GM19372 (cell line): ENCODE data around the gene RABL6.
A peak's percentile ranks its signal among the peaks of the same experiment; 100 is the strongest.
"Not testable (repeated sequence)": the region's sequence is repeated elsewhere in the genome, so short reads cannot be mapped to it uniquely, and the experiment has no call there.

Experiments
- ATAC-seq: cut with Tn5 transposase; IDR thresholded peaks from one replicate; pipeline ENCODE4 v1.9.1; 2021; ENCODE audit warnings: mild to moderate bottlenecking, low read depth, moderate library complexity; ENCODE audit not compliant: unreplicated experiment

Gene RABL6

GRCh38 chr9:136831720-136832104 is 24.0 kb downstream of the RABL6 start:
- ATAC-seq, result no peak

- no peak for ATAC-seq
Observed at GRCh38 chr9:136832581-136832980, 24.8 kb downstream of the RABL6 start.

GRCh38 chr9:136833381-136834048 is 25.8 kb downstream of the RABL6 start:
- not testable (repeated sequence) for ATAC-seq

GRCh38 chr9:136835162-136835931 is 27.6 kb downstream of the RABL6 start:
- no peak for ATAC-seq

- ATAC-seq, result no peak
Observed at GRCh38 chr9:136835932-136836904, 28.5 kb downstream of the RABL6 start.

- no peak for ATAC-seq
Observed at GRCh38 chr9:136837146-136837855, 29.6 kb downstream of the RABL6 start.

- ATAC-seq, result not testable (repeated sequence)
Observed at GRCh38 chr9:136837856-136838277, 30.1 kb downstream of the RABL6 start.

- no peak for ATAC-seq
Observed at GRCh38 chr9:136838314-136839228, 30.8 kb downstream of the RABL6 start.

GRCh38 chr9:136839229-136840139 is 31.7 kb downstream of the RABL6 start:
- ATAC-seq, result no peak

GRCh38 chr9:136840140-136840876 is 32.6 kb downstream of the RABL6 start:
- no peak for ATAC-seq

- no peak for ATAC-seq
Observed at GRCh38 chr9:136840877-136841645, 33.3 kb downstream of the RABL6 start.

GRCh38 chr9:136841646-136842379 is 34.1 kb downstream of the RABL6 start:
- ATAC-seq, result not testable (repeated sequence)

GRCh38 chr9:136842380-136842948 is 34.7 kb downstream of the RABL6 start, which contains the start of gene AJM1:
Gene AJM1 (plus strand): TSS chr9:136842478. CDS start chr9:136844415, 1,937 bp downstream.
- peak; percentile 57 for ATAC-seq

- ATAC-seq, result not testable (repeated sequence)
Observed at GRCh38 chr9:136843159-136843800, 35.5 kb downstream of the RABL6 start.
